ENCODE measurements around the gene CYSTM1.
A peak's percentile ranks its signal among the peaks of the same experiment; 100 is the strongest.

Gene CYSTM1

DNA sequence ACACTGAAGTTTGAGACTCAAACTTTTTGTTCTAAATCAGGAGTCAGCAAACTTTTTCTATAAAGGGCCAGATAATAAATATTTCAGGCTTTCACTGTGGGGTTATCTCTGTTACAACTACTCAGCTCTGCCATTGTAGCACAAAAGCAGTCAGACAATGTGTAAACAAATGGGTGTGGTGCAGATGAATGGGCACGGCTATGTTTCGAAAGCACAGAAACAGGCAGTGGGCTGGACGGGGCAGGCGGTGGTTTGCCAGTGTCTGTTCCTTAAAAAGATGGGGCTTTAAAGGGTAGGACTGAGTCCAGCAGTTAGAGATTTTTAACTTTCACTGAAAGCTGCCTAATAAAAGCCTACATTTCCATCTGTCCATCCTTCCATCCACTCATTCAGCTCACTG lies 79.0 kb downstream of the CYSTM1 start:
- peaks cover 41% of the 10 kb centered on the region for H3K4me1 Mint-ChIP-seq (ENCODE audit: low read depth)
- H3K4me3 Mint-ChIP-seq: no peak overlapping the region
- H3K9me3 Mint-ChIP-seq (ENCODE audit: low read depth): no peaks in the 10 kb centered on the region
- H3K27ac Mint-ChIP-seq: no peak overlapping the region
- no peaks in the 10 kb centered on the region for H3K27me3 Mint-ChIP-seq
- peaks cover 16% of the 10 kb centered on the region for H3K36me3 Mint-ChIP-seq

DNA sequence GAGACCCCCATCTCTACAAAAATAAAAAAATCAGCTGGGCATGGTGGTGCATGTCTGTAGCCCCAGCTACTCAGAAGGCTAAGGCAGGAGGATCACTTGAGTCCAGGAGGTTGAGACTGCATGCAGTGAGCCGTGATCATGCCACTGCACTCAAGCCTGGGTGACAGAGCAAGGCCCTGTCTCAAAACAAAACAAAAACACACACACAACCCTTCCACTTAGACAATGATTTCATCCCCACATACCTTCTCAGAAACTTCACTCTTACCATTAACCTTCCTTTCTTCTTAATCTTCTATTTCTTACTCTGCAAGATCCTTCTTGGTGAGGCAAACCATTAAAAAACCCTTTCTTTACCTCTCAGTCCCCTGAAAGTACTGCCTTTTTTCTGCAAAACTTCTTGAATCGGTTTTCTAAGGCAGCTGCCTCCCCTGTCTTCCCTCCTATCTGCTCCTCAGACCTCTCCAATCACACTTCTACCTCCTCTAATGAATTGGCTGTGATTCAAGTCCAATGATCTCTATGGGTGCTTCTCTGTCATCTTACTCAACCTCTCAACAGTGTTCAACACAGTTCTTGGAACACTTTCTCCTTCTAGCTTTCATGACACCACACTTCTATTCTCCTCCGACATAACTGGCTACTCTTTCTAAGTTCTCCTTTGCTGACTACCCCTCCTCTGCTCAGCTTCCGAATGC lies 80.6 kb downstream of the CYSTM1 start:
- Mint-ChIP-seq H3K4me3 (no peak overlapping the region), H3K27me3 (no peaks in the 10 kb centered on the region), H3K36me3 (peaks cover 16% of the 10 kb centered on the region), H3K9me3 (ENCODE audit: low read depth) (no peaks in the 10 kb centered on the region), H3K4me1 (ENCODE audit: low read depth) (peaks cover 40% of the 10 kb centered on the region), H3K27ac (no peak overlapping the region)

GRCh38 chr5:140256726-140257125 lies 81.7 kb downstream of the CYSTM1 start:
- Mint-ChIP-seq H3K27me3 (no peaks in the 10 kb centered on the region), H3K4me1 (ENCODE audit: low read depth) (peaks cover 39% of the 10 kb centered on the region), H3K27ac (no peak overlapping the region), H3K9me3 (ENCODE audit: low read depth) (no peaks in the 10 kb centered on the region), H3K36me3 (peaks cover 15% of the 10 kb centered on the region), H3K4me3 (no peak overlapping the region)

GRCh38 chr5:140258016-140258415 lies 83.0 kb downstream of the CYSTM1 start:
- peaks cover 19% of the 10 kb centered on the region for H3K36me3 Mint-ChIP-seq
- no peaks in the 10 kb centered on the region for H3K27me3 Mint-ChIP-seq
- no peak overlapping the region for H3K4me3 Mint-ChIP-seq
- peaks cover 29% of the 10 kb centered on the region for H3K4me1 Mint-ChIP-seq (ENCODE audit: low read depth)
- no peak overlapping the region for H3K27ac Mint-ChIP-seq
- H3K9me3 Mint-ChIP-seq (ENCODE audit: low read depth): no peaks in the 10 kb centered on the region

DNA sequence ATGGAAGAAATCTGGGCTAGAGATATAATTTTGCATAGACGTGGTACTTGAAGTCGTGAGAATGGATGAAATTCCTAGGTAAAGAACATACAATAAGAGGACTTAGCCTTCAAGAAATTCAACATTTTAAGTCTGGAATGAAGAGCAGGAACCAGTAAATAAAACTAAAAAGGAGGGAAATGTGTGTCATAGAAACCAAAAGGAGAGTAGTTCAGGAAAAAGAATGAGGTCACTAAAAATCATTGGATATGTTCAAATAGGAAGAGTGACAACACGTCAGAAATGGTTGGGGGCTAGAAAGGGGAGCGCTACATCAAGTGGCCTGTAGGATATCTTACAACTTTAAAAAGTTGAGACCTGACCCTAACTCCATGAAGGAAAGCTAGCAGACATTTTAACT lies 83.9 kb downstream of the CYSTM1 start:
- Mint-ChIP-seq H3K4me1 (ENCODE audit: low read depth) (peaks cover 29% of the 10 kb centered on the region), H3K27me3 (no peaks in the 10 kb centered on the region), H3K4me3 (no peak overlapping the region), H3K27ac (no peak overlapping the region), H3K36me3 (peaks cover 19% of the 10 kb centered on the region), H3K9me3 (ENCODE audit: low read depth) (no peaks in the 10 kb centered on the region)

- no peak overlapping the region for H3K27ac Mint-ChIP-seq
Observed at GRCh38 chr5:140259500-140259899, 84.5 kb downstream of the CYSTM1 start.

GRCh38 chr5:140260089-140260656 lies 85.2 kb downstream of the CYSTM1 start:
- no peak overlapping the region for H3K27ac Mint-ChIP-seq
- H3K4me3 Mint-ChIP-seq: no peak overlapping the region
- H3K27me3 Mint-ChIP-seq: no peaks in the 10 kb centered on the region
- H3K36me3 Mint-ChIP-seq: peaks cover 19% of the 10 kb centered on the region
- H3K9me3 Mint-ChIP-seq (ENCODE audit: low read depth): no peaks in the 10 kb centered on the region
- peaks cover 32% of the 10 kb centered on the region for H3K4me1 Mint-ChIP-seq (ENCODE audit: low read depth)

More at GRCh38 chr5:140259500-140259899, 84.5 kb downstream of the CYSTM1 start:
- Mint-ChIP-seq H3K27me3 (no peaks in the 10 kb centered on the region), H3K4me1 (ENCODE audit: low read depth) (peaks cover 29% of the 10 kb centered on the region), H3K9me3 (ENCODE audit: low read depth) (no peaks in the 10 kb centered on the region), H3K36me3 (peaks cover 19% of the 10 kb centered on the region), H3K4me3 (no peak overlapping the region)

GRCh38 chr5:140261403-140262171 lies 86.6 kb downstream of the CYSTM1 start:
- peaks cover 22% of the 10 kb centered on the region for H3K36me3 Mint-ChIP-seq

GRCh38 chr5:140262221-140262620 lies 87.2 kb downstream of the CYSTM1 start:
- H3K4me1 Mint-ChIP-seq (ENCODE audit: low read depth): peaks cover 52% of the 10 kb centered on the region
- no peaks in the 10 kb centered on the region for H3K9me3 Mint-ChIP-seq (ENCODE audit: low read depth)
- H3K27ac Mint-ChIP-seq: no peak overlapping the region
- no peaks in the 10 kb centered on the region for H3K27me3 Mint-ChIP-seq
- peaks cover 22% of the 10 kb centered on the region for H3K36me3 Mint-ChIP-seq
- no peak overlapping the region for H3K4me3 Mint-ChIP-seq

More at GRCh38 chr5:140261403-140262171, 86.6 kb downstream of the CYSTM1 start:
- H3K27ac Mint-ChIP-seq: peak overlapping the region; percentile 4
- no peaks in the 10 kb centered on the region for H3K27me3 Mint-ChIP-seq
- H3K4me3 Mint-ChIP-seq: no peak overlapping the region
- peaks cover 46% of the 10 kb centered on the region for H3K4me1 Mint-ChIP-seq (ENCODE audit: low read depth)
- H3K9me3 Mint-ChIP-seq (ENCODE audit: low read depth): no peaks in the 10 kb centered on the region

DNA sequence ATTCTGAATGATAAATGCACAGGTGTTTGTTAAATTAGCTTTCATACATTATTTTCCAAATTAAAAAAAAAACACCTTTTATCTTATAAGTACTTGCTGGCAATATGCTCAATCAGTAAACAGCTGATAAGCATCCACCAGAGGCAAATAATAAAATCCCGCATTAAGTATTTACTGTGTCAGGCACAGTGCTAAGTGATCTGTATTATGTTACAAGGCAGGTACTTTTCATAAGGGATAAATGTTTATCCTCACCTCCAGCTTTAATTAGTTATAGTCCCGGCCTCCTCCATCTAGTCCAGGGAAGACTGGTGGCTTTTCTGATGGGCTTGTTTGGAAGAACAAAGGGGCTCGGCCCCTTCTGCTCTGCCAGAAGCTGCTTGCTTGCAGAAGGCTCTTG lies 87.9 kb downstream of the CYSTM1 start:
- Mint-ChIP-seq H3K4me3 (no peak overlapping the region), H3K36me3 (peaks cover 19% of the 10 kb centered on the region), H3K27ac (no peak overlapping the region), H3K4me1 (ENCODE audit: low read depth) (peaks cover 52% of the 10 kb centered on the region), H3K27me3 (no peaks in the 10 kb centered on the region), H3K9me3 (ENCODE audit: low read depth) (no peaks in the 10 kb centered on the region)

DNA sequence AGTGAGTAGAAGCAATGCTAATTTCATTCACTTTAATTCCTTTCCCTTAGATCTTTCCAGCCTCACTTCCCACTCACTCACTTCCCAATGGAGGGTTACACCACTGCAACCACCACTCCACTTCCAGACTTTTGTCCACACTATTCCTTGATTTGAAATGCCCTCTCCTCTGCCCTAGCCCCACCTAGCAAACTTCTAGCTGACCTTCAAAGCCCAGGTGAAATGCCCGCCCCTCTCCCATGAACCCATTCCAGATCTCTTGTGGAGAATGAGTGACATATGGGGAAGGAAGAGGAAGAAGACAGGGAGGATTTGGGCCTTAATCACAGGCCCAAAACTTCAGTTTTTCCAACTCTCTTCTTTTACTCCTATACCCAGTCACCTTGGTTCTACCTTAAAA lies 90.9 kb downstream of the CYSTM1 start:
- H3K27me3 Mint-ChIP-seq: no peaks in the 10 kb centered on the region
- no peak overlapping the region for H3K4me3 Mint-ChIP-seq
- no peaks in the 10 kb centered on the region for H3K9me3 Mint-ChIP-seq (ENCODE audit: low read depth)
- no peak overlapping the region for H3K27ac Mint-ChIP-seq
- H3K36me3 Mint-ChIP-seq: peaks cover 13% of the 10 kb centered on the region
- H3K4me1 Mint-ChIP-seq (ENCODE audit: low read depth): peaks cover 40% of the 10 kb centered on the region

DNA sequence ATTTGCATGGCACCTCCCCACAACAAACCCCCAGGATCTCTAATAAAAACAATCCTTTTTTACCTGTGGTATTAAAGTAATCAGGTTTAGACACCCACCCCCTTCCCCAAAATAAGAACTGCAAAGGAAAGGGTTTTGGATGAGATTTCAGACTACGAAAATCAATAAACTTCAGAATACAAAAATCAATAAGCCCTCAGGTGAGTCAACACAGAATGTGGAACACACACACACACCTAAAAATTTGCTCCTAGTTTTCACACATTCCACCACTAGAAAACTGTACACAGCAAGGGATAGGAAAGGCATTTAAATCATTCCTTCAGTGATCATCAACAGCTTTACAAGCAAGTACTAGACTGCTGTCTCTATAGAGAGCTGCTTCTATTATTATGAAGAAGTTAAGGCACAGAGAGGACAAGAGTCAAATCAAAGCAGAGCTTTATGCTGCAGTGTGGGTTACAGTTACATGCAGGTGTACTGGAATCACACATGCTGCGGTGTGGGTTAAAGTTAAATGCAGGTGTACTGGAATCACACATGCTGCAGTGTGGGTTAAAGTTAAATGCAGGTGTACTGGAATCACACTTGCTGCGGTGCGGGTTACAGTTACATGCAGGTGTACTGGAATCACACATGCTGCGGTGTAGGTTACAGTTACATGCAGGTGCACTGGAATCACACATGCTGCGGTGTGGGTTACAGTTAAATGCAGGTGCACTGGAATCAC lies 91.6 kb downstream of the CYSTM1 start:
- H3K27me3 Mint-ChIP-seq: no peaks in the 10 kb centered on the region
- no peaks in the 10 kb centered on the region for H3K9me3 Mint-ChIP-seq (ENCODE audit: low read depth)
- peaks cover 35% of the 10 kb centered on the region for H3K4me1 Mint-ChIP-seq (ENCODE audit: low read depth)
- H3K27ac Mint-ChIP-seq: no peak overlapping the region
- H3K4me3 Mint-ChIP-seq: no peak overlapping the region
- H3K36me3 Mint-ChIP-seq: peaks cover 13% of the 10 kb centered on the region

GRCh38 chr5:140267201-140267540 lies 92.2 kb downstream of the CYSTM1 start:
- Mint-ChIP-seq H3K4me1 (ENCODE audit: low read depth) (peaks cover 33% of the 10 kb centered on the region), H3K9me3 (ENCODE audit: low read depth) (no peaks in the 10 kb centered on the region), H3K36me3 (peaks cover 13% of the 10 kb centered on the region), H3K27ac (peak overlapping the region; percentile 74), H3K4me3 (peak overlapping the region; percentile 51), H3K27me3 (no peaks in the 10 kb centered on the region)

GRCh38 chr5:140267559-140268018 lies 92.6 kb downstream of the CYSTM1 start:
- Mint-ChIP-seq H3K27ac (peak overlapping the region; percentile 74), H3K4me1 (ENCODE audit: low read depth) (peaks cover 33% of the 10 kb centered on the region), H3K36me3 (peaks cover 10% of the 10 kb centered on the region), H3K9me3 (ENCODE audit: low read depth) (no peaks in the 10 kb centered on the region), H3K27me3 (no peaks in the 10 kb centered on the region), H3K4me3 (peak overlapping the region; percentile 51)

DNA sequence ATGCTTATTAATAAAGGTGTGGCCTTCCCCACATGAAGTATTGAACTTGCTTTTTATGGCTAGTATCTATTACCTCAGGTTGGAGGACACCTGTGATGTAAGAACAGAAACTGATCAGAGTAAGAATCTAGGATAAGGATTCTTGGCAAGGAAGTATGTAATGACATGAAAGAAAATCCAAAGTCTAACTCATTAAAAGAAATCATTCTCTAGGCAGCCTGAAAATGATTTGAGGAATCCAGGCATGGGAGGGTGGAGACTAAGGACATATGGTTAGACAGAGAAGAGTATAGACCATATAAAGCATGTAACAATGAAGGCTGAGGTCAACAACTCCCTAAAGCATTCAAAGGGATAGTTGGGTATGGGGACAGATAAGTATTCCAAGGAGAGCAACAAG lies 95.0 kb downstream of the CYSTM1 start:
- no peak overlapping the region for H3K4me3 Mint-ChIP-seq
- H3K27me3 Mint-ChIP-seq: no peaks in the 10 kb centered on the region
- no peak overlapping the region for H3K27ac Mint-ChIP-seq
- H3K36me3 Mint-ChIP-seq: peaks cover 14% of the 10 kb centered on the region
- H3K4me1 Mint-ChIP-seq (ENCODE audit: low read depth): peaks cover 35% of the 10 kb centered on the region
- H3K9me3 Mint-ChIP-seq (ENCODE audit: low read depth): no peaks in the 10 kb centered on the region
